SU-DHL-6 (cell line): ENCODE measurements around the gene ZNF678.

Experiments
- EZH2phosphoT487 ChIP-seq: fragments of 200-600 bp; sonication (generic), shearing (Covaris generic); conservative IDR thresholded peaks from 2 replicates; pipeline ENCODE4 v1.6.1; 2018; ENCODE audit warnings: mild to moderate bottlenecking, antibody characterized with exemption, low read length, moderate library complexity, mixed read lengths
- TF ChIP-seq, protein P1 (sequence below): fragments of 200-600 bp; sonication (generic); IDR thresholded peaks from one replicate; pipeline ENCODE4 v1.5.1; 2017; ENCODE audit warnings: antibody characterized with exemption, mild to moderate bottlenecking, low read length, moderate library complexity; ENCODE audit not compliant: insufficient read depth, poor library complexity, severe bottlenecking

DNA sequence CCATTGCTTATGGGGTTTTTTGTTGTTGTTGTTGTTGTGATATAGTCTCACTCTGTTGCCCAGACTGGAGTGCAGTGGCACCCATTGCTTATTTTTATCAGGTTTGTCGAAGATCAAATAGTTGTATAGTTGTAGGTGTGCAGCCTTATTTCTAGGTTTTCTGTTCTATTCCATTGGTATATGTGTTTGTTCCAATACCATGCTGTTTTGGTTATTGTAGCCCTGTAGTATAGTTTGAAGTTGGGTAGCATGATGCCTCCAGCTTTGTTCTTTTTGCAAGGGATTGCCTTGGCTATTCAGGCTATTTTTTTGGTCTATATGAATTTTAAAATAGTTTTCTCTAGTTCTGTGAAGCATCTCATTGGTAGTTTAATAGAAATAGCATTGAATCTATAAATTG, 11.6 kb downstream of the ZNF678 start:
- TF ChIP-seq, protein P1, sequence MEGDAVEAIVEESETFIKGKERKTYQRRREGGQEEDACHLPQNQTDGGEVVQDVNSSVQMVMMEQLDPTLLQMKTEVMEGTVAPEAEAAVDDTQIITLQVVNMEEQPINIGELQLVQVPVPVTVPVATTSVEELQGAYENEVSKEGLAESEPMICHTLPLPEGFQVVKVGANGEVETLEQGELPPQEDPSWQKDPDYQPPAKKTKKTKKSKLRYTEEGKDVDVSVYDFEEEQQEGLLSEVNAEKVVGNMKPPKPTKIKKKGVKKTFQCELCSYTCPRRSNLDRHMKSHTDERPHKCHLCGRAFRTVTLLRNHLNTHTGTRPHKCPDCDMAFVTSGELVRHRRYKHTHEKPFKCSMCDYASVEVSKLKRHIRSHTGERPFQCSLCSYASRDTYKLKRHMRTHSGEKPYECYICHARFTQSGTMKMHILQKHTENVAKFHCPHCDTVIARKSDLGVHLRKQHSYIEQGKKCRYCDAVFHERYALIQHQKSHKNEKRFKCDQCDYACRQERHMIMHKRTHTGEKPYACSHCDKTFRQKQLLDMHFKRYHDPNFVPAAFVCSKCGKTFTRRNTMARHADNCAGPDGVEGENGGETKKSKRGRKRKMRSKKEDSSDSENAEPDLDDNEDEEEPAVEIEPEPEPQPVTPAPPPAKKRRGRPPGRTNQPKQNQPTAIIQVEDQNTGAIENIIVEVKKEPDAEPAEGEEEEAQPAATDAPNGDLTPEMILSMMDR = no peak
- TF ChIP-seq EZH2phosphoT487 = no peak
